ENCODE data around the gene CIB2.

DNA sequence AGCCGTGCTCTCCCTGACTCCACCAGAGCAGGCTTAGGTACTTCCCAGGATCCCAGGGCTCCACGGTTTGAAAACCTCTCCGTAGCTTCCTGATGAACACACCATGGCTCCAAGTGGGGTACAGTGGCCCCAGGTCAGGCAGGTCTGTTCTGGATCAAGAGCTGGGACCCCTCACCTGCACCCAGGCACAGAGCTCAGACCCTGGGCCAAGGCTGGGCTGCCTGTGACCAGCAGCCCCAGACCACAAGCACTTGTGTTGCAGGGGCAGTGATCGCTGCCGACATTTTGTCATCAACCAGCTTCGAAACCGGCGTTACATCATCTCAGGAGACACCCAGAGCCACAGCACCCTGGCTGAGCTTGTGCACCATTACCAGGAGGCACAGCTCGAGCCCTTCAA, 33.6 kb downstream of the CIB2 start:
- TF ChIP-seq POLR2AphosphoS5 (IDR thresholded peaks at IDR 0.05), result no peak
- no peak for TF ChIP-seq CTCF (IDR thresholded peaks at IDR 0.05)
- TF ChIP-seq POLR2A (IDR thresholded peaks at IDR 0.05), result no peak

Measured in sigmoid colon (tissue), 4 donors.